ENCODE results near the gene IPO13.

GRCh38 chr1:43947061-43947873, 517 bp downstream of the IPO13 start:
- no peak for TF ChIP-seq CTCF (IDR thresholded peaks at IDR 0.05)
- no peak for TF ChIP-seq POLR2A (IDR thresholded peaks at IDR 0.05)

All from esophagus squamous epithelium (tissue), 4 donors.